GM18499 (cell line): Measurements from ENCODE around the gene GPR107.

ENCODE experiments used
- ATAC-seq: cut with Tn5 transposase; IDR thresholded peaks from one replicate; pipeline ENCODE4 v1.9.1; 2021; ENCODE audit warnings: moderate number of reproducible peaks; ENCODE audit not compliant: insufficient read depth, unreplicated experiment

The GPR107 gene

GRCh38 chr9:130126721-130127433, 73.2 kb downstream of the GPR107 start:
- ATAC-seq: no peak

- ATAC-seq: no peak
Observed at GRCh38 chr9:130128251-130128650, 74.5 kb downstream of the GPR107 start.

GRCh38 chr9:130128733-130129431, 75.2 kb downstream of the GPR107 start:
- ATAC-seq: peak; percentile 43

- no peak for ATAC-seq
Observed at GRCh38 chr9:130129432-130130061, 75.8 kb downstream of the GPR107 start.

GRCh38 chr9:130132746-130133145, 79.0 kb downstream of the GPR107 start:
- ATAC-seq: no peak

GRCh38 chr9:130137081-130137640, 83.5 kb downstream of the GPR107 start:
- ATAC-seq: no peak

- ATAC-seq: no peak
Observed at GRCh38 chr9:130137641-130138081, 84.0 kb downstream of the GPR107 start.

GRCh38 chr9:130138171-130138653, 84.5 kb downstream of the GPR107 start:
- no peak for ATAC-seq

- no peak for ATAC-seq
Observed at GRCh38 chr9:130138791-130139190, 85.1 kb downstream of the GPR107 start.

GRCh38 chr9:130139251-130139650, 85.5 kb downstream of the GPR107 start:
- no peak for ATAC-seq

- ATAC-seq: no peak
Observed at GRCh38 chr9:130140706-130141105, 87.0 kb downstream of the GPR107 start.

- no peak for ATAC-seq
Observed at GRCh38 chr9:130142056-130142455, 88.3 kb downstream of the GPR107 start.

- no peak for ATAC-seq
Observed at GRCh38 chr9:130142641-130143040, 88.9 kb downstream of the GPR107 start.

- ATAC-seq: no peak
Observed at GRCh38 chr9:130143279-130143893, 89.7 kb downstream of the GPR107 start.

GRCh38 chr9:130143958-130144366, 90.3 kb downstream of the GPR107 start:
- ATAC-seq: no peak

GRCh38 chr9:130144703-130145102, 91.0 kb downstream of the GPR107 start:
- no peak for ATAC-seq

GRCh38 chr9:130145658-130146057, 92.0 kb downstream of the GPR107 start:
- ATAC-seq: no peak

- no peak for ATAC-seq
Observed at GRCh38 chr9:130147198-130147597, 93.5 kb downstream of the GPR107 start.

GRCh38 chr9:130147910-130148309, 94.2 kb downstream of the GPR107 start:
- ATAC-seq: no peak

- no peak for ATAC-seq
Observed at GRCh38 chr9:130149031-130149430, 95.3 kb downstream of the GPR107 start.
